ENCODE measurements around the gene LRRTM2.
"Not testable (repeated sequence)": the region's sequence is repeated elsewhere in the genome, so short reads cannot be mapped to it uniquely, and the experiment has no call there.

LRRTM2 gene, protein sequence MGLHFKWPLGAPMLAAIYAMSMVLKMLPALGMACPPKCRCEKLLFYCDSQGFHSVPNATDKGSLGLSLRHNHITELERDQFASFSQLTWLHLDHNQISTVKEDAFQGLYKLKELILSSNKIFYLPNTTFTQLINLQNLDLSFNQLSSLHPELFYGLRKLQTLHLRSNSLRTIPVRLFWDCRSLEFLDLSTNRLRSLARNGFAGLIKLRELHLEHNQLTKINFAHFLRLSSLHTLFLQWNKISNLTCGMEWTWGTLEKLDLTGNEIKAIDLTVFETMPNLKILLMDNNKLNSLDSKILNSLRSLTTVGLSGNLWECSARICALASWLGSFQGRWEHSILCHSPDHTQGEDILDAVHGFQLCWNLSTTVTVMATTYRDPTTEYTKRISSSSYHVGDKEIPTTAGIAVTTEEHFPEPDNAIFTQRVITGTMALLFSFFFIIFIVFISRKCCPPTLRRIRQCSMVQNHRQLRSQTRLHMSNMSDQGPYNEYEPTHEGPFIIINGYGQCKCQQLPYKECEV

DNA sequence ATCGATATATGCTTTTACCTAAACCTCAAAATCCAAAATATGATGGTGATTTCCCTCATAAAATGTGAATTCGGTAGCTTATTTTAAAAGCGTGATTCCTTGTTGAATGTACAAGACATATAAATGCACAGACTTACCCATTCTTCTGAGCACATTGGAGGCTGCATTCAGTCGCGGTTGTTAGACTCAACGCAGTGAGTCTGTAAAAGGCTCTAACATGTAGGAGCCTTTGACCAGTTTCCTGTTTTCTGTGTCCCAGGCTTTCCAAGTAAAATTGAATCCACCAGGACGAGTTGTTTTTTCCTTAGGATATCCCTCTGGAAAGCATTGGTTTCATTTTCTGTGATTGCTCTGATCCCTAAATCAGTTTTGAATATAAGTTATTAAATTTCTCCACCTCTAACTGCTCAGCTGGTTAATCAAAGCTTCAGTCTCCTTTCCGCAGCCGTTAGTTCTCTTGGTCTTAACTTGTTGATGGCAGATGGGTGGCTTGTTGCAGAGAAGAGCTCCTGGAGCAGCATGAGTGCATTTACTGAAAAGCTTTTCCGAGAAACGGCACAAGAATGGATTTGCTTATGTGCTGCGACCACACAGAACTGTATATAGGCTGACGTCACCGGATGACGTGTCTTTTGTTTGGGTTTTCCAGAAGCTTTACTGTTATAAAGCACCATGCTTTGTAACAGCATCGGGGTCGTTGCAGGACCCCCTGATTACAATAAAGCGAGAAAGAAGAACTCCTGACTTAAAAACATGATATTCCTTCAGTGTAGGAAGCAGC lies at the start of gene LRRTM2:
Gene LRRTM2 (minus strand): TSS at position 565 of the 781 bp plus-strand sequence. CDS start 424 bp downstream, at position 141.
- DNase-seq (ENCODE audit: low read depth): no peak

GRCh38 chr5:138922494-138922893 lies 47.4 kb upstream of the LRRTM2 start:
- no peak for DNase-seq (ENCODE audit: low read depth)

- not testable (repeated sequence) for DNase-seq (ENCODE audit: low read depth)
Observed at GRCh38 chr5:138921362-138921761, 46.2 kb upstream of the LRRTM2 start.

DNA sequence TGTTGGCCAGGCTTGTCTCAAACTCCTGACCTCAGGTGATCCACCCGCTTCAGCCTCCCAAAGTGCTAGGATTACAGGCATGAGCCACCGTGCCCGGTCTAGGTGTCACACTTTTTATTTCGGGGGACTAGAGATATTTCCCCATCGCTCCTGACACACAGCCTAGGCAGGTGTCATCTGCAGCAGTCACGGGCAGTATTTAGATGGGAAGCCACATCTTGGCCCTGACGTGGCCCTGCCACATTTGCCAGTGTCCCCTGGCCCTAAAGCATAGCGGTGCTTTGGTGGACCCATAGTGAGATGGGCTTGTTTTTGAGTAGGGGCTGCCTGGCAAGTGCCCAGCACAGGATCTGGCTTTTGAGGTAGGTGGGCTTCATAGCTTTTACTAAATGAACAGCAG lies 45.0 kb upstream of the LRRTM2 start:
- DNase-seq (ENCODE audit: low read depth): no peak

- no peak for DNase-seq (ENCODE audit: low read depth)
Observed at GRCh38 chr5:138918686-138919085, 43.6 kb upstream of the LRRTM2 start.

DNA sequence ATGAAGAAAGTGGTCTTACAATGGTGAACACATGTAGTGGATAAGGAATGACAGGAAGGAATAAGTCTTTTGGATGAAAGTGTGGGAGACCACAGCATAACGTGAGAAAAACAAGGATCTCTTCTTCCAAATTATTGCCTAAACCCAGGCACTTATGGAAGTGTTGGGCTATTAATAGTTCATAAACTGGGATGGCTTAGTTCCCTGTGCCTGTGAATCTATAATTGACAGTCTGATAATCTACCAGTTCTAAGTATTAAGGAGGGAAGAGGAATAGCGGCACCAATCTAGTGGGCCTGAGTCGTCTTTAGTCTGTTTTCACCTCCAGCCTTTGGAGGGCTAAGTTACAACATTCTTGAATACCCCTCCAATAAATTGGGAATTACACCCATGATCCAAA lies 39.2 kb upstream of the LRRTM2 start:
- no peak for DNase-seq (ENCODE audit: low read depth)

- no peak for DNase-seq (ENCODE audit: low read depth)
Observed at GRCh38 chr5:138913773-138914172, 38.6 kb upstream of the LRRTM2 start.

DNA sequence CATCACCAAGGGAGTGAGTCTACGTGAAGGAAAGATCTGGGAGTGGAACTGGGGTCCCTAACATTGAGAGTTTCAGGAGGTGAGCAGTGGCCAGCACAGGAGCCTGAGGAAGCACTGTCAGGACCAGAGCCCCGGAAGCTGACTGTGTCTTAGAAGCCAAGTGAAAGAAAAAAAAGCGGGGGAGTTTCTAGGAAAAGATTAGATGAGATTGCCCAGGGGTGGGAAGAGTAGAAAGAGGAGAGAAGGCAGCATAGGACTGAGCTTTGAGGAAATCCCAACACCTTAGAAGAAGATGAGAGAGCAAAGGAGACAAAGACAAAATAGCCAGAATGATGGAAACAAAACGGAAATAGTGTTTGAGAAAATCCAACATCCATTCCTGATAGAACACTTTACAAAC lies 37.0 kb upstream of the LRRTM2 start:
- DNase-seq (ENCODE audit: low read depth): no peak

DNA sequence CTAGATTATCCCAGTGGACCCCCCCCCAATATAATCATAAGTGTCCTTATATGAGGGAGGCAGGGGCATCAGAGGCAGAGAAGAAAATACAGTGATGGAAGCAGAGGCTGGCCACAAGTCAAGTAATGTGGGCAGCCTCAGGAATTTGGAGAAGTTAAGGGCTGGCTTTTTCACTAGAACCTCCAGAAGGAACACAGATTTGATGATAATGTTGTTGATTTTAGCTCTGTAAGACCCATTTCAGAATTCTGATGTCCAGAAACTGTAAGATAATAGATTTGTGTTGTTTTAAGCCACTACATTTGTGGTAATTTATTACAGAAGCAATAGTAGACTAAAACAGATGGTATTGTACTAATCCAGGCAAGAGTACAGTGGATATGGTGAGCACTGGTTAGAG lies 36.3 kb upstream of the LRRTM2 start:
- DNase-seq (ENCODE audit: low read depth): no peak

GRCh38 chr5:138910546-138911185 lies 35.5 kb upstream of the LRRTM2 start:
- DNase-seq (ENCODE audit: low read depth): no peak

GRCh38 chr5:138909734-138910133 lies 34.6 kb upstream of the LRRTM2 start:
- DNase-seq (ENCODE audit: low read depth): no peak

DNA sequence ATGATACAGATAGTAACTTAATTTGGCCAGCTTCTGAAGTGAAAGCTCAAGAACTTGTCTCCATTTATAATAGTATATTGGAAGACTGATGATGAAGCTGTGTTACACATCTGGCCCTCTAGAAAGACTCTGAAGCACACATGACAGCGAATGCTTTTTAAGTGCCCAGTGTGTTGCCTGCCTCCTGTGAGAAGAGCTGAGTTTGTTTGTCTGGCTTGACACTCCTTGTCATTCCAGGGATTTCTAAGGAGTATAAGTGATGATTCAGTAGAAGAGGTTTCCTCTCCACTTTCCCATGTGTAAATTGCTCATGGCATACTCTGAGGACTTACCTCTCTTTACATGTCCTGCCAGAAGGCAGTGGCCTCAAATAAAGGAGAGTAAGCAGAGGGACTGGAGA lies 30.4 kb upstream of the LRRTM2 start:
- DNase-seq (ENCODE audit: low read depth): no peak

DNA sequence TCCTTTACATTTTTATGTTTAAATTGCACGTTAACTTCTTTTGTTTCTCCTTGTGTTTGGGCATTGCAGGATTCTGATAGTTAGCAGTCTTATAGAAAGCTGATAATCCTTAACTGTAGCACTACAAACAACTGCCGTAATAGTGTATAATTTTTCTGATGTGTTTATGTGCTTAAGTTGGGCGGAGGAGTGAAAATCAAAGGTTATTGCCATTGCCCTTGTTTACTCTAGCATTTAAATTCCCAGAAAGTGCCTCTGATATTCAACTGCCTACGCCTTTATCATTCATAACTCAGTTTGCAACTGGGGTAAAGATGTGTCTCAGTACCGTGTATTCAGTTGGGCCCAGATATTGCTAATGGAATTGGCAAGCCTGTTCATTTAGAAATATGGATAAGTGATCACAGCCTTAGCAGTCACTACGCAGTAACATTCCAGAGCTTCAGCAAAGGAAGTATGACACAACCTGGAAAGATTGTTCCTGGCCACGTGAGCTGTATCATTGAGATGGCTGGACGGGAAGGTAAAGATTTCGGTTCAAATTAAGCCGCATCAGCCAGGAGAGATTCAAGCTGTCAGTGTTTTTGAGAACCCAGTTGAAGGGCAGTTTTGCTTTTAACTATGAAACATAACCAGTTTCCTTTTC lies 28.1 kb upstream of the LRRTM2 start:
- no peak for DNase-seq (ENCODE audit: low read depth)

GRCh38 chr5:138901716-138902115 lies 26.6 kb upstream of the LRRTM2 start:
- DNase-seq (ENCODE audit: low read depth): no peak

DNA sequence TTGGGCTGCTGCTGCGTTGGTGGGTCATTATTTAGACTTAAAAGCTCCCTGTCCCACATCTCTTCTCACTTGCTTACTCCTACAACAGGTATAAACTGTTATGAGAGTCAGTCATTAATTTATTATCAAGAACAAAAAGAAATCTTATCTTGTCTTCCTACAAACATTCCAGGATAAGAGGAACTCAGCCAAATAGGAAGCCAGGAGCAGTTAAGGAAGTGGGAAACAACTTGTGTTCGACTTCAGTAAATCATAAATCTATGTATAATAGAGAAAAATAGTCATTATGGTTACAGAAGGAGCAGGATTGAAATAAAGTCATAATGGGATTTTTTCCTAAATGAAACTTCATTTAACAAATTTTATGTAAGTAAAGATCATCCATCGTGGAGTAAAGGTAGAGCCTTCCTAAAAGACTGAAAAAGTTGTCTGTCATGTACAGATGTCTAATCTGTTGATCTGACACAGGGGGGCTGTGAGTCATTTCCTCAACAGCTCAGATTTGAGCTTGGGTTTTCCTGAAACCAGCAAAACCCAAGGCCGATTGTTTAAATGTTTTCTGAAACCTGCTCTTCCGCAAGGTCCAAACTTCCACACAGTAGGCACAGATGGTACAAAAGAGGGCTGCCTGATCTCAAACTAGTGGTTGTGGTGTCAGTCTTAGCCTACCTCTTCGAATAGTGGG lies 25.3 kb upstream of the LRRTM2 start:
- no peak for DNase-seq (ENCODE audit: low read depth)

DNA sequence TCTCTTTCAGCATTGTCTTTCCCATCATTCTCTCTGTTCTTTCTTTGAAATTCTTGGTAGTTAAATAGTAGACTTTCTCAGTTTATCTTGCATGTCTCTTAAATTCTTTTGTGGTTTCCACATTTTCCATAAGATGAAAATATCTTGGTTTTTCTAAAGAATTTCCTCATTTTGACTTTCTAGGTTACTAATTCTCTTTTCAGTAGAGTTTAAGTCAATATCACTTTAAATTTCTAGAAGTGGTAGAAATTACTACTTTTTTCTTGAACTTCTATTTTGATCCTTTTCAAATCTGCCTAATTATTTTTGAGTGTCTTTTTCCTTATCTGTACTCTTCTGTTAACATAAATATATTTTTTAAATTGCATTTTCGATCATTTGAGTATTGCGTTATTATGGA lies 23.6 kb upstream of the LRRTM2 start:
- DNase-seq (ENCODE audit: low read depth): no peak

- DNase-seq (ENCODE audit: low read depth): no peak
Observed at GRCh38 chr5:138898299-138898698, 23.2 kb upstream of the LRRTM2 start.

DNA sequence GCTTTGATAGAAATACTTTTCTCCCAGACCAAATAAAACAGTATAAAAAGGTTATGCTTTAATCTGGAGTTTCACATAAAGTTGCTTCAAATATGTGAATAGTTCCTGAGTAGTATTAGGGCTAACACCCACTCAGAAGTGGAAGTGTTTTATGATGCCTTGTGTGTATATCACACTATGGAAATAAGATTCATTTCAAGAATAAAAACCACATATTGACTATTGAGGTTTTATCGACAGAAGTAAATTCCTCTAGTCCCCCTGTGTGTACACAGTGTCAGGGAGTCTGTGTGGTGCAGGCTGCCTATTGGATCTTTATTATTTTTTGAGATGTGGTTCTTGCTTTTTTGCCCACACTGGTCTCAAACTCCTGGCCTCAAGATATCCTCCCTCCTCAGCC lies 20.8 kb upstream of the LRRTM2 start:
- no peak for DNase-seq (ENCODE audit: low read depth)

- no peak for DNase-seq (ENCODE audit: low read depth)
Observed at GRCh38 chr5:138890644-138891043, 15.5 kb upstream of the LRRTM2 start.

- no peak for DNase-seq (ENCODE audit: low read depth)
Observed at GRCh38 chr5:138889994-138890393, 14.9 kb upstream of the LRRTM2 start.

- no peak for DNase-seq (ENCODE audit: low read depth)
Observed at GRCh38 chr5:138884554-138884953, 9.4 kb upstream of the LRRTM2 start.

DNA sequence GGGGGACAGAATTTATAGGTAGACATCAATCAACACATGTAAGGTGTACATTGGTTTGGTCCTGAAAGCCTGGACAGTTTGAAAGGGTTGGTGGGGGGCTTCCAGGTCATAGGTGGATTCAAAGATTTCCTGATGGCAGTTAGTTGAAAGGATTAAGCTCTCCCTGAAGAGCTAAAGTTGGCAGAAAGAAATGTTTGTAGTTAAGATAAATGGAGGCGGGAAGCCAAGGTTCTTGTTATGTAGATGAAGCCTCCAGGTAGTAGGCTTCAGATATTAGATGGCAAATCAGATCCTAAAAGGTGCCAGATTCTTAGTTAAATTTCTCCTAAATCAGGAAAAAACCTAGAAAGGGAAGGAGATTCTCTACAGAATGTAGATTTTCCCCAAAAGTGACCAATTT lies 9.0 kb upstream of the LRRTM2 start:
- no peak for DNase-seq (ENCODE audit: low read depth)

Data from activated T-helper 9 cell treated with anti-CD3 and anti-CD28 coated beads, Interleukin-2, amount 50 U/mL, for 16 hours (primary cell).